ENCODE measurements around the gene USP40. TPM values are rescaled to one million over a fixed set of nuclear protein-coding genes. Genes with fewer than 3 reads are reported as not detected.

The USP40 gene
- total and polyA plus RNA-seq, 2 donors (not counting 1 experiment from before 2014, with no cell fraction given): 19.8 to 37.0 TPM

DNA sequence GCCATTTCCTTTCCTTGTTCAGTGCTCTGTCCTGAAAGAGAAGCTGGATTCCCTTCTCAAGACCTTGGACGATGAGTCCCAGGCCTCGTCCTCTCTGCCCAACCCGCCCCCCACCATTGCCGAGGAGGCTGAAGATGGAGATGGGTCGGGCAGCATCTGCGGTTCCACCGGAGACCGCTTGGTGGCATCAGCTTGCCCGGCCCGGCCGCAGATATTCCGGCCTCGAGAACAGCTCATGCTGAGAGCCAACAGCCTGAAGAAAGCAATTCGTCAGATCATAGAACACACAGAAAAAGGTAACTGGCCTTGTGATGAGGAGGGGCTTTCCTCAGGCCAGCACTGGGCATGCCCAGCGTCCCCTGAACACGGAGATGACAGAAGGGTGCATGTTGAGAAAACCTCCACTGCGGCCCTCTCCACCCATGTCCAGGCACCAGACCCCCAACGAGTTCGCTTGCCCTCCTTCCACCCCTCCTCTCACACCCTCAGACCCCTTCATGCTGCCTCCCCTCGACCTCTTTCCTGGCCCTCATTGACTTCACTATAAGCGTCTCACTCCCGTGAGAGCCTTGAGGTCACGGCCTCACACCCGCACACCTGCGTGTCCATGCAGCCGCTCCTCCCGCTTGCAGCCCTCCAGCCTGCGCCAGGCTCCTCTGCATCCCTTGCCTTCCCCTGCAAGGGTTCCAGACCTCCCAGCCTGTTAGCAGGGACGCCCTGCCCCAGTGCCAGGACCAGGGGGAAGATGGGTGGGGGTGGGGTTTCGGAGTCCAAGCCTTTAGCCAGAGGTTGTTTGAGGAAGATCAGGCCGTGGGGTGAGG, 117.3 kb downstream of the USP40 start:
- Mint-ChIP-seq H3K4me1 (peaks cover 1% of the 10 kb centered on the region), H3K27me3 (no peaks in the 10 kb centered on the region), H3K9me3 (ENCODE audit: insufficient read depth) (no peaks in the 10 kb centered on the region), H3K4me3 (no peak overlapping the region), H3K27ac (peak overlapping the region; percentile 20)
- no peak for ATAC-seq (ENCODE audit: low read depth)
- no peaks in the 10 kb centered on the region for H3K9me3 ChIP-seq (ENCODE audit: control extremely low read depth in 1 of 3, control insufficient read depth in 2 of 3, insufficient read depth in 1 of 3, low read length in 2 of 3)
- DNase-seq: no peak
- TF ChIP-seq EZH2 (IDR thresholded peaks at IDR 0.05; ENCODE audit: borderline replicate concordance, insufficient read depth, low read depth, low read length, poor library complexity, severe bottlenecking) (no peak), CTCF (IDR thresholded peaks at IDR 0.05) (peak; percentile 14)
- no peak overlapping the region for H3K9ac ChIP-seq (ENCODE audit: low read length)
- H3K4me1 ChIP-seq (ENCODE audit: control insufficient read depth in 2 of 2, insufficient read depth in 2 of 2, low read length in 2 of 2): no peaks in the 10 kb centered on the region
- H3K79me2 ChIP-seq (ENCODE audit: control insufficient read depth, insufficient read depth, low read length): peaks cover 79% of the 10 kb centered on the region
- 92% methylated on average over 31 of the region's 31 CpGs for WGBS (ENCODE audit: insufficient coverage)
- intact Hi-C loops (cut with micrococcal nuclease): loop anchor here (10.0 kb wide), 1 partner anchor 64 kb away; no protein-coding TSS in a partner anchor
- H3K4me3 ChIP-seq (ENCODE audit: control extremely low read depth in 1 of 5, extremely low read depth in 1 of 5, insufficient read depth in 1 of 5, low read depth in 2 of 5, low read length in 4 of 5): no peak overlapping the region
- H3K4me2 ChIP-seq (replicated peaks; ENCODE audit: low read depth, low read length, poor library complexity, severe bottlenecking): no peak overlapping the region
- no peak overlapping the region for H3K27ac ChIP-seq (ENCODE audit: low read length in 2 of 2)
- H4K20me1 ChIP-seq (ENCODE audit: control insufficient read depth, insufficient read depth, low read length, poor library complexity, severe bottlenecking): peaks cover 95% of the 10 kb centered on the region
- peaks cover 16 to 100% of the 10 kb centered on the region in 2 experiments for H3K36me3 ChIP-seq (replicated peaks in 1 of 2; ENCODE audit: control extremely low read depth in 1 of 2, control insufficient read depth in 1 of 2, extremely low read depth in 1 of 2, insufficient read depth in 2 of 2, low read length in 1 of 2)
- no peak overlapping the region for H2AFZ ChIP-seq (ENCODE audit: insufficient read depth, low read depth, low read length, poor library complexity, severe bottlenecking)
- POLR2A ChIA-PET: interaction anchor here (0.6 kb wide), 1 partner anchor 54 kb away, joined by 4 read pairs; no protein-coding TSS in a partner anchor
- H3K27me3 ChIP-seq (replicated peaks in 1 of 4; ENCODE audit: control extremely low read depth in 1 of 4, control insufficient read depth in 3 of 4, insufficient read depth in 4 of 4, low read length in 3 of 4): no peaks in the 10 kb centered on the region
- CTCF ChIA-PET: interaction anchor here (0.6 to 16.7 kb wide), 4 partner anchors 27 to 263 kb away, joined by 3 to 426 read pairs (median 6); partner anchors contain the start of gene UGT1A5

- H3K9me3 ChIP-seq (ENCODE audit: control extremely low read depth in 1 of 3, control insufficient read depth in 2 of 3, insufficient read depth in 1 of 3, low read length in 2 of 3): no peaks in the 10 kb centered on the region
- Mint-ChIP-seq H3K27me3 (no peaks in the 10 kb centered on the region), H3K4me3 (no peak overlapping the region), H3K9me3 (ENCODE audit: insufficient read depth) (no peaks in the 10 kb centered on the region), H3K4me1 (peaks cover 6% of the 10 kb centered on the region), H3K27ac (no peak overlapping the region)
- peaks cover 0 to 5% of the 10 kb centered on the region in 2 donors for H3K4me1 ChIP-seq (ENCODE audit: control insufficient read depth in 2 of 2, insufficient read depth in 2 of 2, low read length in 2 of 2)
- no peak overlapping the region for H2AFZ ChIP-seq (ENCODE audit: insufficient read depth, low read depth, low read length, poor library complexity, severe bottlenecking)
- H4K20me1 ChIP-seq (ENCODE audit: control insufficient read depth, insufficient read depth, low read length, poor library complexity, severe bottlenecking): peaks cover 99% of the 10 kb centered on the region
- ChIA-PET POLR2A (interaction anchor here (0.6 kb wide), 1 partner anchor 11 kb away, joined by 8 read pairs; no protein-coding TSS in a partner anchor), CTCF (interaction anchor here (0.6 to 16.7 kb wide), 7 partner anchors 8 to 263 kb away, joined by 3 to 426 read pairs (median 5); partner anchors contain the start of genes UGT1A5 and USP40)
- no peak overlapping the region for H3K27ac ChIP-seq (ENCODE audit: low read length in 2 of 2)
- H3K4me3 ChIP-seq (ENCODE audit: control extremely low read depth in 1 of 5, extremely low read depth in 1 of 5, insufficient read depth in 1 of 5, low read depth in 2 of 5, low read length in 4 of 5): no peak overlapping the region
- intact Hi-C loops (cut with micrococcal nuclease): loop anchor here (10.0 kb wide), 1 partner anchor 64 kb away; no protein-coding TSS in a partner anchor
- peaks cover 86% of the 10 kb centered on the region for H3K79me2 ChIP-seq (ENCODE audit: control insufficient read depth, insufficient read depth, low read length)
- H3K27me3 ChIP-seq (replicated peaks in 1 of 4; ENCODE audit: control extremely low read depth in 1 of 4, control insufficient read depth in 3 of 4, insufficient read depth in 4 of 4, low read length in 3 of 4): no peaks in the 10 kb centered on the region
- H3K9ac ChIP-seq (ENCODE audit: low read length): no peak overlapping the region
- no peak for TF ChIP-seq EZH2 (IDR thresholded peaks at IDR 0.05; ENCODE audit: borderline replicate concordance, insufficient read depth, low read depth, low read length, poor library complexity, severe bottlenecking)
- TF ChIP-seq CTCF (IDR thresholded peaks at IDR 0.05): no peak
- ATAC-seq (ENCODE audit: low read depth) (no peak), DNase-seq (no peak)
- no peak overlapping the region for H3K4me2 ChIP-seq (replicated peaks; ENCODE audit: low read depth, low read length, poor library complexity, severe bottlenecking)
- H3K36me3 ChIP-seq (replicated peaks in 1 of 2; ENCODE audit: control extremely low read depth in 1 of 2, control insufficient read depth in 1 of 2, extremely low read depth in 1 of 2, insufficient read depth in 2 of 2, low read length in 1 of 2): peaks cover 16 to 100% of the 10 kb centered on the region in 2 experiments
- 90% methylated on average over 2 of the region's 4 CpGs for WGBS (ENCODE audit: insufficient coverage)
Observed at GRCh38 chr2:233448575-233448974, 118.0 kb downstream of the USP40 start.

All from B cell (primary cell).